ENCODE results near the gene GRIA1.

GRCh38 chr5:153562189-153562588 is 71.7 kb downstream of the GRIA1 start:
- no peak for TF ChIP-seq CTCF (IDR thresholded peaks at IDR 0.05)
- no peak for TF ChIP-seq EZH2 (IDR thresholded peaks at IDR 0.05; ENCODE audit: borderline replicate concordance, insufficient read depth, low read depth, low read length, poor library complexity, severe bottlenecking)

Measured in B cell (primary cell).